HepG2 (cell line): ENCODE data around the gene SYTL5. TPM values are rescaled to one million over a fixed set of nuclear protein-coding genes. Genes with fewer than 3 reads are reported as not detected.

ENCODE experiments used
- ATAC-seq: fragments of 200-7000 bp; cut with Tn5 transposase; 3 replicates; pipeline ENCODE4 v1.9.1; 2020; ENCODE audit warnings: mild to moderate bottlenecking, moderate library complexity
- BruUV-seq: library from RNA; stranded (reverse); fragments of 400-500 nt; replicated peaks from 2 replicates; lab custom pipeline; 2021; lab: Mats Ljungman, UMichigan
- CTCF ChIA-PET: fragments of 300-600 bp; formaldehyde crosslinking; extraction: SDS; loops from one replicate; lab custom pipeline; 2021; ENCODE audit warnings: low total read pairs, inconsistent platforms, low intra/inter-chr PET ratio; lab: Yijun Ruan, JAX
- POLR2A ChIA-PET: fragments of 350-600 bp; sonication (Branson Sonifier 250); formaldehyde crosslinking; loops from one replicate; lab custom pipeline; 2020; ENCODE audit warnings: antibody characterized with exemption, inconsistent platforms; lab: Yijun Ruan, JAX
- DNase-seq: peaks from one replicate; pipeline ENCODE4 v3.0.0-alpha.2; 2015; ENCODE audit warnings: low spot score
- FAIRE-seq: peaks from 3 replicates; lab custom pipeline; 2011; peaks lifted over from hg19 to GRCh38; lab: Jason Lieb, UNC
- H2AFZ ChIP-seq: one replicate; pipeline ENCODE4 v1.6.1; 2011; ENCODE audit warnings: low read length, inconsistent platforms
- H3K27ac ChIP-seq: fragments of 300-600 bp; 3 replicates; pipeline ENCODE4 v1.8.0; 2011; ENCODE audit warnings: mixed run types, mild to moderate bottlenecking, mixed read lengths, low read length, inconsistent platforms; ENCODE audit not compliant: insufficient read depth; ENCODE audit errors: extremely low read length
- H3K27me3 ChIP-seq, 2 experiments: fragments of 200-600 bp in 1 of 2; 2 replicates in 1 of 2; 3 replicates in 1 of 2; pipeline versions ENCODE4 v1.6.0 to v1.8.0; 2011; ENCODE audit warnings: low read length in 2 of 2, mild to moderate bottlenecking in 2 of 2, moderate library complexity in 2 of 2, inconsistent platforms in 1 of 2; ENCODE audit not compliant: insufficient read depth in 2 of 2, control insufficient read depth in 1 of 2
- H3K36me3 ChIP-seq, 2 experiments: fragments of 200-600 bp in 1 of 2; replicated peaks in 1 of 2; 2 replicates in 1 of 2; 3 replicates in 1 of 2; pipeline versions ENCODE4 v1.5.1 to v1.8.0; 2011; ENCODE audit warnings: low read length in 2 of 2, inconsistent platforms in 1 of 2; ENCODE audit not compliant: insufficient read depth in 2 of 2, control insufficient read depth in 1 of 2
- H3K4me1 ChIP-seq: 2 replicates; pipeline ENCODE4 v1.5.1; 2012; ENCODE audit warnings: low read length, inconsistent platforms; ENCODE audit not compliant: insufficient read depth
- H3K4me2 ChIP-seq: 2 replicates; pipeline ENCODE4 v1.6.0; 2011; ENCODE audit warnings: low read depth, low read length, inconsistent platforms
- H3K4me3 ChIP-seq, 3 experiments: fragments of 200-600 bp in 1 of 3; sonication (generic), shearing (Covaris generic) in 1 of 3; replicated peaks in 1 of 3; 2 replicates each; pipeline ENCODE4 v1.5.1; 2011 to 2016; ENCODE audit warnings: low read length in 3 of 3, inconsistent platforms in 2 of 3, low read depth in 2 of 3, mild to moderate bottlenecking in 2 of 3, control low read depth in 1 of 3, mixed read lengths in 1 of 3; ENCODE audit not compliant: insufficient read depth in 1 of 3
- H3K79me2 ChIP-seq: one replicate; pipeline ENCODE4 v1.6.1; 2011; ENCODE audit warnings: low read length, inconsistent platforms; ENCODE audit not compliant: insufficient read depth
- H3K9ac ChIP-seq: 2 replicates; pipeline ENCODE4 v1.6.0; 2011; ENCODE audit warnings: mild to moderate bottlenecking, low read depth, low read length, inconsistent platforms; ENCODE audit not compliant: insufficient read depth
- H3K9me3 ChIP-seq: 2 replicates; pipeline ENCODE4 v1.5.1; 2012; ENCODE audit warnings: mild to moderate bottlenecking, low read length
- H4K20me1 ChIP-seq: 2 replicates; pipeline ENCODE4 v1.6.0; 2011; ENCODE audit warnings: inconsistent platforms, mild to moderate bottlenecking, low read length, moderate library complexity; ENCODE audit not compliant: insufficient read depth
- ATM ChIP-seq: fragments of 450-650 bp; IDR thresholded peaks from 2 replicates; pipeline ENCODE4 v1.7.1; 2017; ENCODE audit warnings: mild to moderate bottlenecking, borderline replicate concordance
- CENPX ChIP-seq: sonication (generic); formaldehyde crosslinking; IDR thresholded peaks from 2 replicates; pipeline ENCODE4 v1.9.0; 2021; ENCODE audit warnings: mild to moderate bottlenecking, missing genetic modification reagents, moderate library complexity
- CREM ChIP-seq, 2 experiments: sonication (generic) in 1 of 2; formaldehyde crosslinking in 1 of 2; IDR thresholded peaks; 2 replicates each; pipeline versions ENCODE4 v1.4.0 to v1.6.1; 2016 to 2020; ENCODE audit warnings: antibody characterized with exemption in 1 of 2, mild to moderate bottlenecking in 1 of 2, missing genetic modification reagents in 1 of 2
- ELF1 ChIP-seq: sonication (generic); formaldehyde crosslinking; IDR thresholded peaks from 2 replicates; pipeline ENCODE4 v1.4.0; 2020; ENCODE audit warnings: missing genetic modification reagents
- FOSL2 ChIP-seq: sonication (generic); formaldehyde crosslinking; IDR thresholded peaks from 2 replicates; pipeline ENCODE4 v1.4.0; 2020; ENCODE audit warnings: missing genetic modification reagents
- GZF1 ChIP-seq: sonication (generic); formaldehyde crosslinking; IDR thresholded peaks from 2 replicates; pipeline ENCODE4 v1.5.1; 2020; ENCODE audit warnings: mild to moderate bottlenecking, missing genetic modification reagents
- RBM39 ChIP-seq: fragments of 200-400 bp; formaldehyde crosslinking; IDR thresholded peaks from one replicate; pipeline ENCODE4 v1.6.1; 2018; ENCODE audit warnings: antibody characterized with exemption, mild to moderate bottlenecking, low read depth, low read length; ENCODE audit not compliant: poor library complexity, severe bottlenecking
- SMARCE1 ChIP-seq: fragments of 450-650 bp; IDR thresholded peaks from 2 replicates; pipeline ENCODE4 v1.6.1; 2017; ENCODE audit warnings: borderline replicate concordance
- SMC3 ChIP-seq: IDR thresholded peaks from 2 replicates; pipeline ENCODE4 v1.6.1; 2011; ENCODE audit warnings: low read length, improper control_type of control experiment
- TBX2 ChIP-seq: sonication (generic); formaldehyde crosslinking; IDR thresholded peaks from 2 replicates; pipeline ENCODE4 v1.5.0; 2020; ENCODE audit warnings: missing genetic modification reagents, mild to moderate bottlenecking, borderline replicate concordance
- TCF7L2 ChIP-seq: IDR thresholded peaks from 2 replicates; pipeline ENCODE4 v1.6.1; 2011; ENCODE audit warnings: mild to moderate bottlenecking, low read depth, low read length, moderate library complexity
- U2AF2 ChIP-seq: fragments of 200-400 bp; formaldehyde crosslinking; IDR thresholded peaks from 2 replicates; pipeline ENCODE4 v1.6.1; 2017; ENCODE audit warnings: low read depth, mild to moderate bottlenecking, low read length
- ZFP90 ChIP-seq: sonication (generic); formaldehyde crosslinking; IDR thresholded peaks from 2 replicates; pipeline ENCODE4 v1.8.0; 2022; ENCODE audit warnings: missing genetic modification reagents, mild to moderate bottlenecking, inconsistent platforms, borderline replicate concordance
- ZKSCAN5 ChIP-seq: sonication (generic); formaldehyde crosslinking; IDR thresholded peaks from 2 replicates; pipeline ENCODE4 v1.5.1; 2020; ENCODE audit warnings: mild to moderate bottlenecking, missing genetic modification reagents
- ZNF263 ChIP-seq: sonication (generic); formaldehyde crosslinking; IDR thresholded peaks from 2 replicates; pipeline ENCODE4 v1.4.0; 2020; ENCODE audit warnings: missing genetic modification reagents
- ZNF3 ChIP-seq: IDR thresholded peaks from 2 replicates; pipeline ENCODE4 v1.7.0; 2017; ENCODE audit warnings: inconsistent platforms
- ZNF550 ChIP-seq: sonication (generic); formaldehyde crosslinking; IDR thresholded peaks from 2 replicates; pipeline ENCODE4 v1.4.0; 2020; ENCODE audit warnings: mild to moderate bottlenecking, missing genetic modification reagents, borderline replicate concordance
- ZNF652 ChIP-seq: IDR thresholded peaks from 2 replicates; pipeline ENCODE4 v1.6.1; 2016; ENCODE audit warnings: low read depth, borderline replicate concordance
- ZNF674 ChIP-seq: sonication (generic); formaldehyde crosslinking; IDR thresholded peaks from 2 replicates; pipeline ENCODE4 v1.5.0; 2020; ENCODE audit warnings: low read depth, mild to moderate bottlenecking, missing genetic modification reagents
- WGBS: methylation state at CpG from one replicate; pipeline ENCODE4 v1.1.6; 2017; ENCODE audit warnings: low lambda C conversion rate; 5-methylcytosine and 5-hydroxymethylcytosine counted together
- in situ Hi-C: cut with HindIII; loops from 2 replicates; pipeline ENCODE4 v1.10.0; 2017; ENCODE audit warnings: low pct_unique_long_range_greater_than_20kb; ENCODE audit not compliant: extremely low pct_ligation_motif_present
- intact Hi-C: fragments of 100-400 bp; cut with micrococcal nuclease; formaldehyde crosslinking; loops from one replicate; pipeline ENCODE4 v1.10.0; 2022; ENCODE audit not compliant: unreplicated experiment
- polyA plus RNA-seq, 8 experiments: library from polyadenylated mRNA; depleted of rRNA in 3 of 8; stranded (reverse) in 7 of 8; unstranded in 1 of 8; fragments of >200 nt; fragmentation: Illumina TruSeq in 4 of 8; extraction: Trizol in 4 of 8; gene quantifications; 2 replicates each; pipeline versions ENCODE4 v1.2.1 to v1.2.3, GENCODE V29; 2011 to 2016; ENCODE audit warnings: low read depth in 4 of 8, missing spikeins in 1 of 8, mixed read lengths in 1 of 8; ENCODE audit not compliant: insufficient read depth in 1 of 8
- total RNA-seq, 5 experiments: library from RNA; depleted of rRNA; stranded (reverse); fragments of >200 nt; fragmentation: Illumina TruSeq; extraction: Trizol; gene quantifications; 2 replicates each; pipeline ENCODE4 v1.2.3, GENCODE V29; 2016; ENCODE audit warnings: low read depth in 1 of 5
- TF ChIP-seq, protein P1 (sequence below): sonication (generic); formaldehyde crosslinking; IDR thresholded peaks from 2 replicates; pipeline ENCODE4 v1.4.0; 2020; ENCODE audit warnings: missing genetic modification reagents
- TF ChIP-seq, protein P2 (sequence below): IDR thresholded peaks from 2 replicates; pipeline ENCODE4 v1.6.1; 2016; ENCODE audit warnings: low read depth

SYTL5 gene
- total and polyA plus RNA-seq, 2 of the 13 experiments (the other 11 are each of a cell fraction or from before 2014, with no cell fraction given): not detected

DNA sequence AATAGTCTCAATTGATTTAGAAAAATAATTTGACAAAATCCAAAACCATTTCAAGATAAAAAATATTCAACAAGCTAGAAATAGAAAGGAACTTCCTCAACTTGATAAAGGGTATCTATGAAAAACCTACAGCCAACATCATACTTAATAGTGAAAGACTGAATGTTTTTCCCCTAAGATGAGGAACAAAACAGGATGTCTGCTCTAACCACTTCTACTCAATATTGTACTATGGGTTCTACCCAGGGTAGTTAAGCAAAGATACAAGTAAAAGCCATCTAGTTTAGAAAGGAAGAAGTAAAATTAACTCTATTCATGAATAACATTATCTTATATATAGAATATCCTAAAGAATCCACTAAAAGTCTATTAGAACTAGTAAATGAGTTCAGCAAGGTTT lies 21.5 kb upstream of the SYTL5 start (continued):
- no peak for TF ChIP-seq TBX2 (CRISPR knock-in tag)
- no peak for TF ChIP-seq ZNF263 (CRISPR knock-in tag)
- no peak for TF ChIP-seq GZF1 (CRISPR knock-in tag)
- TF ChIP-seq ATM: no peak
- no peak for TF ChIP-seq SMARCE1
- TF ChIP-seq, all 625 proteins: peak for 0

DNA sequence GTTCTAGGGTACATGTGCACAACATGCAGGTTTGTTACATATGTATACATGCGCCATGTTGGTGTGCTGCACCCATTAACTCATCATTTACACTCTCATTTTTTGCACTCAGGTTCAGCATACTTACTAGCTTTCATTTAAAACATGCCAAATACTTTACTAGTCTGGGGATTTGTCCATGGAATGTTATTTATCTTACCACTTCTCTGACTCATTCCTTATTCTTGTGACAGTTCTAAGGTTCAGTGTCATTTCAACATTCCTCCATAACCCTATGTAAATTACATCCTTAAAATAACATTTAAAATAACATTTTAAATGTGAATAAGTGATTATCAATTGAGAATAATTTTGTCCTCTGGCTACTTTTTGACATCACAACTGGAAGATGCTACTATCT lies 19.5 kb upstream of the SYTL5 start:
- DNase-seq: peak; percentile 10
- Histone ChIP-seq H3K4me1 (peaks cover 12% of the 10 kb centered on the region; the same call in 1 of the 2 replicates), H2AFZ (no peak overlapping the region), H3K27ac (no peak overlapping the region), H3K9ac (no peak overlapping the region), H3K9me3 (no peaks in the 10 kb centered on the region), H3K4me2 (no peak overlapping the region), H4K20me1 (no peaks in the 10 kb centered on the region), H3K79me2 (no peaks in the 10 kb centered on the region), H3K36me3 (no peaks in the 10 kb centered on the region), H3K27me3 (no peaks in the 10 kb centered on the region), H3K4me3 (no peak overlapping the region)
- ATAC-seq: no peak
- BruUV-seq: no TSS peak
- POLR2A ChIA-PET: interaction anchor here (1.6 kb wide), 1 partner anchor 11 kb away, joined by 4 read pairs; no protein-coding TSS in a partner anchor
- FAIRE-seq: no peak
- 54% methylated on average over 1 of the region's 1 CpG for WGBS
- CTCF ChIA-PET: no interaction called here
- intact Hi-C loops (no loop called here), in situ Hi-C loops (no loop called here)
- TF ChIP-seq RBM39 (no peak), ZKSCAN5 (no peak), ZNF652 (CRISPR knock-in tag) (no peak), ZNF674 (CRISPR knock-in tag) (no peak), CENPX (CRISPR knock-in tag) (no peak), SMC3 (no peak), FOSL2 (CRISPR knock-in tag) (no peak), U2AF2 (no peak), TCF7L2 (no peak), CREM (IDR thresholded peaks at IDR 0.05) (no peak), CREM (CRISPR knock-in tag; IDR thresholded peaks at IDR 0.05) (no peak), ZFP90 (no peak), ELF1 (CRISPR knock-in tag) (no peak), ZNF550 (no peak), ZNF3 (CRISPR knock-in tag) (no peak)
- TF ChIP-seq, protein P1, sequence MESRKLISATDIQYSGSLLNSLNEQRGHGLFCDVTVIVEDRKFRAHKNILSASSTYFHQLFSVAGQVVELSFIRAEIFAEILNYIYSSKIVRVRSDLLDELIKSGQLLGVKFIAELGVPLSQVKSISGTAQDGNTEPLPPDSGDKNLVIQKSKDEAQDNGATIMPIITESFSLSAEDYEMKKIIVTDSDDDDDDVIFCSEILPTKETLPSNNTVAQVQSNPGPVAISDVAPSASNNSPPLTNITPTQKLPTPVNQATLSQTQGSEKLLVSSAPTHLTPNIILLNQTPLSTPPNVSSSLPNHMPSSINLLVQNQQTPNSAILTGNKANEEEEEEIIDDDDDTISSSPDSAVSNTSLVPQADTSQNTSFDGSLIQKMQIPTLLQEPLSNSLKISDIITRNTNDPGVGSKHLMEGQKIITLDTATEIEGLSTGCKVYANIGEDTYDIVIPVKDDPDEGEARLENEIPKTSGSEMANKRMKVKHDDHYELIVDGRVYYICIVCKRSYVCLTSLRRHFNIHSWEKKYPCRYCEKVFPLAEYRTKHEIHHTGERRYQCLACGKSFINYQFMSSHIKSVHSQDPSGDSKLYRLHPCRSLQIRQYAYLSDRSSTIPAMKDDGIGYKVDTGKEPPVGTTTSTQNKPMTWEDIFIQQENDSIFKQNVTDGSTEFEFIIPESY: no peak
- TF ChIP-seq, protein P2, sequence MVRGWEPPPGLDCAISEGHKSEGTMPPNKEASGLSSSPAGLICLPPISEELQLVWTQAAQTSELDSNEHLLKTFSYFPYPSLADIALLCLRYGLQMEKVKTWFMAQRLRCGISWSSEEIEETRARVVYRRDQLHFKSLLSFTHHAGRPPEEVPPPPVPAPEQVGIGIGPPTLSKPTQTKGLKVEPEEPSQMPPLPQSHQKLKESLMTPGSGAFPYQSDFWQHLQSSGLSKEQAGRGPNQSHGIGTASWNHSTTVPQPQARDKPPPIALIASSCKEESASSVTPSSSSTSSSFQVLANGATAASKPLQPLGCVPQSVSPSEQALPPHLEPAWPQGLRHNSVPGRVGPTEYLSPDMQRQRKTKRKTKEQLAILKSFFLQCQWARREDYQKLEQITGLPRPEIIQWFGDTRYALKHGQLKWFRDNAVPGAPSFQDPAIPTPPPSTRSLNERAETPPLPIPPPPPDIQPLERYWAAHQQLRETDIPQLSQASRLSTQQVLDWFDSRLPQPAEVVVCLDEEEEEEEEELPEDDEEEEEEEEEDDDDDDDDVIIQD (CRISPR knock-in tag): no peak
